Measurements from ENCODE around the gene AATF. TPM values are rescaled to one million over a fixed set of nuclear protein-coding genes. Genes with fewer than 3 reads are reported as not detected.

Gene AATF
- total and polyA plus RNA-seq, 2 donors (not counting 1 experiment from before 2014, with no cell fraction given) = 23.9 to 54.8 TPM

DNA sequence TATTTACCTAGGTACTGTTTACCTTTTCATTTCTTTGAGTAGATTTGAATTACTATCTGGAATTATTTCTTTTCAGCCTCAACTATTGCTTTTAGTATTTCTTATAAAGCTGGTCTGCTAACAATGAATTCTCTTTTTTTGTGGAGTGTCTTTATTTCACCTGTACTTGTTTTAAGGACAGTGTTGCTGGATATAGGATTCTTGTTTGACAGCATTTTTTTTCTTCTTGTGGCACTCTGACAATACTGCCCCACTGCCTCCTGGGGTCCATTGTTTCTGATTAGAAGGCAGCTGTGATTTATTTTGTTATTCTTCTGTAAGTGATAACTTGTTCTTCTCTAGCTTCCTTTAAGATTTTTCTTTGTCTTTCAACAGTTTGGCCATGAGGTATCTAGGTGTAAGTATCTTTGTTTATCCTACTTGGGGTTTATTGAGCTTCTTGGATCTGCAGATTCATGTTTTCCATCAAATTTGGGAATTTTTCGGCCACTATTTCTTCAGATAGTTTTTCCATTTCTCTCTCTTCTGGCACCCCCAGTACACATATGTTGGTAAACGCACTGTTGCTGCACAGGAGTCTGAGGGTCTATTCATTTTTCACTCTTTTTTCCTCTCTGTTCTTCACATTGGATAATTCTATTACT is 130.4 kb downstream of the AATF start:
- WGBS (ENCODE audit: insufficient coverage) = 91% methylated on average over 2 of the region's 2 CpGs
- Histone ChIP-seq H3K79me2 (ENCODE audit: control insufficient read depth, insufficient read depth, low read length) (no peaks in the 10 kb centered on the region), H3K36me3 (replicated peaks in 1 of 2; ENCODE audit: control extremely low read depth in 1 of 2, control insufficient read depth in 1 of 2, extremely low read depth in 1 of 2, insufficient read depth in 2 of 2, low read length in 1 of 2) (no peaks in the 10 kb centered on the region), H3K9me3 (ENCODE audit: control extremely low read depth in 1 of 3, control insufficient read depth in 2 of 3, insufficient read depth in 1 of 3, low read length in 2 of 3) (no peaks in the 10 kb centered on the region), H3K4me3 (ENCODE audit: control extremely low read depth in 1 of 5, extremely low read depth in 1 of 5, insufficient read depth in 1 of 5, low read depth in 2 of 5, low read length in 4 of 5) (no peak overlapping the region), H4K20me1 (ENCODE audit: control insufficient read depth, insufficient read depth, low read length, poor library complexity, severe bottlenecking) (no peaks in the 10 kb centered on the region), H3K27ac (ENCODE audit: low read length in 2 of 2) (no peak overlapping the region), H3K4me2 (replicated peaks; ENCODE audit: low read depth, low read length, poor library complexity, severe bottlenecking) (no peak overlapping the region), H3K27me3 (replicated peaks in 1 of 4; ENCODE audit: control extremely low read depth in 1 of 4, control insufficient read depth in 3 of 4, insufficient read depth in 4 of 4, low read length in 3 of 4) (no peaks in the 10 kb centered on the region), H2AFZ (ENCODE audit: insufficient read depth, low read depth, low read length, poor library complexity, severe bottlenecking) (no peak overlapping the region), H3K4me1 (ENCODE audit: control insufficient read depth in 2 of 2, insufficient read depth in 2 of 2, low read length in 2 of 2) (no peaks in the 10 kb centered on the region), H3K9ac (ENCODE audit: low read length) (no peak overlapping the region)
- H3K27me3 Mint-ChIP-seq = no peaks in the 10 kb centered on the region
- intact Hi-C loops (cut with micrococcal nuclease) = no loop called here
- no peak overlapping the region for H3K4me3 Mint-ChIP-seq
- ChIA-PET POLR2A (no interaction called here), CTCF (interaction anchor here (0.9 to 1.2 kb wide), 2 partner anchors 31 to 35 kb away, joined by 3 read pairs; no protein-coding TSS in a partner anchor)
- no peak for TF ChIP-seq EZH2 (IDR thresholded peaks at IDR 0.05; ENCODE audit: borderline replicate concordance, insufficient read depth, low read depth, low read length, poor library complexity, severe bottlenecking)
- TF ChIP-seq, protein P1, sequence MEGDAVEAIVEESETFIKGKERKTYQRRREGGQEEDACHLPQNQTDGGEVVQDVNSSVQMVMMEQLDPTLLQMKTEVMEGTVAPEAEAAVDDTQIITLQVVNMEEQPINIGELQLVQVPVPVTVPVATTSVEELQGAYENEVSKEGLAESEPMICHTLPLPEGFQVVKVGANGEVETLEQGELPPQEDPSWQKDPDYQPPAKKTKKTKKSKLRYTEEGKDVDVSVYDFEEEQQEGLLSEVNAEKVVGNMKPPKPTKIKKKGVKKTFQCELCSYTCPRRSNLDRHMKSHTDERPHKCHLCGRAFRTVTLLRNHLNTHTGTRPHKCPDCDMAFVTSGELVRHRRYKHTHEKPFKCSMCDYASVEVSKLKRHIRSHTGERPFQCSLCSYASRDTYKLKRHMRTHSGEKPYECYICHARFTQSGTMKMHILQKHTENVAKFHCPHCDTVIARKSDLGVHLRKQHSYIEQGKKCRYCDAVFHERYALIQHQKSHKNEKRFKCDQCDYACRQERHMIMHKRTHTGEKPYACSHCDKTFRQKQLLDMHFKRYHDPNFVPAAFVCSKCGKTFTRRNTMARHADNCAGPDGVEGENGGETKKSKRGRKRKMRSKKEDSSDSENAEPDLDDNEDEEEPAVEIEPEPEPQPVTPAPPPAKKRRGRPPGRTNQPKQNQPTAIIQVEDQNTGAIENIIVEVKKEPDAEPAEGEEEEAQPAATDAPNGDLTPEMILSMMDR (IDR thresholded peaks at IDR 0.05) = no peak
- DNase-seq (no peak), ATAC-seq (ENCODE audit: low read depth) (no peak)
- no peaks in the 10 kb centered on the region for H3K4me1 Mint-ChIP-seq
- H3K9me3 Mint-ChIP-seq (ENCODE audit: insufficient read depth) = peaks cover 8% of the 10 kb centered on the region
- no peak overlapping the region for H3K27ac Mint-ChIP-seq

DNA sequence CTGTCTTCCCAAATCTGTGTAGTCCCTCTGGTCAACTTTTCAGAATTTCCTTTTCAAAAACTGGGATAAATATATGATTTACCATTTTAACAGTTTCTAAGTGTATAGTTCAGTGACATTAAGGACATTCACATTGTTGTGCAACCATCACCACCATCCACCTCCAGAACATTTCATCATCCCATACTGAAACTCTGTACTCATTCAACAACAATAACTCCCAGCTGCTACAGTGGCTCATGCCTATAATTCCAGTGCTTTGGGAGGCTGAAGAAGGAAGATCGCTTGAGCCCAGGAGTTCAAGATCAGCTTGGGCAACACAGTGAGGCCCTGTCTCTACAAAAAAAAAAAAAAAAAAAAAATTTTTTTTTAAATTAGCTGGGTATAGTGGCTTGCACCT is 131.0 kb downstream of the AATF start:
- Histone ChIP-seq H3K36me3 (replicated peaks in 1 of 2; ENCODE audit: control extremely low read depth in 1 of 2, control insufficient read depth in 1 of 2, extremely low read depth in 1 of 2, insufficient read depth in 2 of 2, low read length in 1 of 2) (peaks cover 0 to under 1% of the 10 kb centered on the region in 2 experiments), H3K9ac (ENCODE audit: low read length) (no peak overlapping the region), H4K20me1 (ENCODE audit: control insufficient read depth, insufficient read depth, low read length, poor library complexity, severe bottlenecking) (no peaks in the 10 kb centered on the region), H3K4me3 (ENCODE audit: control extremely low read depth in 1 of 5, extremely low read depth in 1 of 5, insufficient read depth in 1 of 5, low read depth in 2 of 5, low read length in 4 of 5) (no peak overlapping the region), H3K27me3 (replicated peaks in 1 of 4; ENCODE audit: control extremely low read depth in 1 of 4, control insufficient read depth in 3 of 4, insufficient read depth in 4 of 4, low read length in 3 of 4) (no peaks in the 10 kb centered on the region), H3K27ac (ENCODE audit: low read length in 2 of 2) (no peak overlapping the region), H3K4me1 (ENCODE audit: control insufficient read depth in 2 of 2, insufficient read depth in 2 of 2, low read length in 2 of 2) (no peaks in the 10 kb centered on the region), H2AFZ (ENCODE audit: insufficient read depth, low read depth, low read length, poor library complexity, severe bottlenecking) (no peak overlapping the region), H3K9me3 (ENCODE audit: control extremely low read depth in 1 of 3, control insufficient read depth in 2 of 3, insufficient read depth in 1 of 3, low read length in 2 of 3) (no peaks in the 10 kb centered on the region), H3K79me2 (ENCODE audit: control insufficient read depth, insufficient read depth, low read length) (no peaks in the 10 kb centered on the region), H3K4me2 (replicated peaks; ENCODE audit: low read depth, low read length, poor library complexity, severe bottlenecking) (no peak overlapping the region)
- ChIA-PET CTCF (interaction anchor here (0.9 to 1.2 kb wide), 2 partner anchors 32 to 34 kb away, joined by 3 read pairs; no protein-coding TSS in a partner anchor), POLR2A (no interaction called here)
- H3K27me3 Mint-ChIP-seq = no peaks in the 10 kb centered on the region
- intact Hi-C loops (cut with micrococcal nuclease) = no loop called here
- H3K4me1 Mint-ChIP-seq = no peaks in the 10 kb centered on the region
- no CpG with 5 or more reads among the region's 1 CpG for WGBS (ENCODE audit: insufficient coverage)
- H3K4me3 Mint-ChIP-seq = no peak overlapping the region
- TF ChIP-seq EZH2 (IDR thresholded peaks at IDR 0.05; ENCODE audit: borderline replicate concordance, insufficient read depth, low read depth, low read length, poor library complexity, severe bottlenecking) = no peak
- TF ChIP-seq, protein P1 (IDR thresholded peaks at IDR 0.05) = no peak
- DNase-seq = no peak
- peaks cover 8% of the 10 kb centered on the region for H3K9me3 Mint-ChIP-seq (ENCODE audit: insufficient read depth)
- ATAC-seq (ENCODE audit: low read depth) = no peak
- no peak overlapping the region for H3K27ac Mint-ChIP-seq

Data from B cell (primary cell).